Measurements from ENCODE around the gene RSPH4A.
"Not testable (repeated sequence)": the region's sequence is repeated elsewhere in the genome, so short reads cannot be mapped to it uniquely, and the experiment has no call there.

Gene RSPH4A

GRCh38 chr6:116615937-116616736 lies at the start of gene RSPH4A:
Gene RSPH4A (plus strand): TSS chr6:116616479. CDS start chr6:116616624, 145 bp downstream.
- DNase-seq, result peak; percentile 84 to 86 (median 84)

- no peak for DNase-seq
These were observed 48.2 kb upstream of the RSPH4A start for GRCh38 chr6:116568111-116568510.

GRCh38 chr6:116568821-116569755 lies 47.2 kb upstream of the RSPH4A start:
- peak; percentile 6 to 64 (median 57) for DNase-seq

- DNase-seq, result peak; percentile 98 to 99 (median 99)
These were observed 45.2 kb upstream of the RSPH4A start, which contains the start of gene RWDD1 for GRCh38 chr6:116570856-116571682. Gene RWDD1 (plus strand): TSS chr6:116571504. CDS start chr6:116571583, 79 bp downstream.

GRCh38 chr6:116571683-116572000 lies 44.6 kb upstream of the RSPH4A start:
- no peak for DNase-seq

GRCh38 chr6:116572162-116572561 lies 44.1 kb upstream of the RSPH4A start:
- peak; percentile 36 to 60 (median 54) for DNase-seq

GRCh38 chr6:116575227-116575626 lies 41.1 kb upstream of the RSPH4A start:
- no peak for DNase-seq

GRCh38 chr6:116577486-116577885 lies 38.8 kb upstream of the RSPH4A start:
- DNase-seq, result no peak

- no peak for DNase-seq
These were observed 37.9 kb upstream of the RSPH4A start for GRCh38 chr6:116578335-116578734.

GRCh38 chr6:116579143-116579542 lies 37.1 kb upstream of the RSPH4A start:
- DNase-seq, result no peak

- no peak for DNase-seq
These were observed 36.1 kb upstream of the RSPH4A start for GRCh38 chr6:116580198-116580597.

- no peak for DNase-seq
These were observed 30.0 kb upstream of the RSPH4A start for GRCh38 chr6:116586276-116586675.

GRCh38 chr6:116586738-116587137 lies 29.5 kb upstream of the RSPH4A start:
- DNase-seq, result no peak

GRCh38 chr6:116595247-116595646 lies 21.0 kb upstream of the RSPH4A start:
- DNase-seq, result no peak

- no peak for DNase-seq
These were observed 19.5 kb upstream of the RSPH4A start for GRCh38 chr6:116596815-116597214.

GRCh38 chr6:116603916-116604315 lies 12.4 kb upstream of the RSPH4A start:
- not testable (repeated sequence) for DNase-seq

- DNase-seq, result not testable (repeated sequence)
These were observed 11.4 kb upstream of the RSPH4A start for GRCh38 chr6:116604868-116605267.

- DNase-seq, result no peak
These were observed 10.3 kb upstream of the RSPH4A start for GRCh38 chr6:116605935-116606334.

GRCh38 chr6:116611056-116611455 lies 5.2 kb upstream of the RSPH4A start:
- no peak for DNase-seq

GRCh38 chr6:116616737-116617053 lies 416 bp downstream of the RSPH4A start:
- DNase-seq, result peak in 1 of 3 donors; percentile 1

GRCh38 chr6:116624036-116624805 lies 7.9 kb downstream of the RSPH4A start:
- no peak for DNase-seq

GRCh38 chr6:116625872-116626271 lies 9.6 kb downstream of the RSPH4A start:
- DNase-seq, result no peak

Measured in suppressor macrophage treated with lipopolysaccharide for 1 hour (primary cell).